HG02870 (cell line): ENCODE data around the gene CHAC1.

Experiments
- ATAC-seq: cut with Tn5 transposase; IDR thresholded peaks from one replicate; pipeline ENCODE4 v1.9.1; 2021; ENCODE audit warnings: mild to moderate bottlenecking, moderate library complexity; ENCODE audit not compliant: unreplicated experiment

CHAC1 gene

GRCh38 chr15:40923551-40923950 is 29.7 kb upstream of the CHAC1 start:
- no peak for ATAC-seq

- no peak for ATAC-seq
Measured at GRCh38 chr15:40925495-40925862, 27.8 kb upstream of the CHAC1 start.

- no peak for ATAC-seq
Measured at GRCh38 chr15:40925863-40926658, 27.2 kb upstream of the CHAC1 start.

GRCh38 chr15:40926659-40927494 is 26.4 kb upstream of the CHAC1 start:
- ATAC-seq = no peak

- no peak for ATAC-seq
Measured at GRCh38 chr15:40927495-40927872, 25.8 kb upstream of the CHAC1 start.

- ATAC-seq = no peak
Measured at GRCh38 chr15:40927873-40928806, 25.1 kb upstream of the CHAC1 start.

- ATAC-seq = no peak
Measured at GRCh38 chr15:40928821-40929659, 24.2 kb upstream of the CHAC1 start, which contains the start of gene DLL4. DLL4 (plus strand) TSS chr15:40929340; CDS start chr15:40929669, 329 bp downstream.

GRCh38 chr15:40929660-40930429 is 23.4 kb upstream of the CHAC1 start:
- ATAC-seq = no peak

DNA sequence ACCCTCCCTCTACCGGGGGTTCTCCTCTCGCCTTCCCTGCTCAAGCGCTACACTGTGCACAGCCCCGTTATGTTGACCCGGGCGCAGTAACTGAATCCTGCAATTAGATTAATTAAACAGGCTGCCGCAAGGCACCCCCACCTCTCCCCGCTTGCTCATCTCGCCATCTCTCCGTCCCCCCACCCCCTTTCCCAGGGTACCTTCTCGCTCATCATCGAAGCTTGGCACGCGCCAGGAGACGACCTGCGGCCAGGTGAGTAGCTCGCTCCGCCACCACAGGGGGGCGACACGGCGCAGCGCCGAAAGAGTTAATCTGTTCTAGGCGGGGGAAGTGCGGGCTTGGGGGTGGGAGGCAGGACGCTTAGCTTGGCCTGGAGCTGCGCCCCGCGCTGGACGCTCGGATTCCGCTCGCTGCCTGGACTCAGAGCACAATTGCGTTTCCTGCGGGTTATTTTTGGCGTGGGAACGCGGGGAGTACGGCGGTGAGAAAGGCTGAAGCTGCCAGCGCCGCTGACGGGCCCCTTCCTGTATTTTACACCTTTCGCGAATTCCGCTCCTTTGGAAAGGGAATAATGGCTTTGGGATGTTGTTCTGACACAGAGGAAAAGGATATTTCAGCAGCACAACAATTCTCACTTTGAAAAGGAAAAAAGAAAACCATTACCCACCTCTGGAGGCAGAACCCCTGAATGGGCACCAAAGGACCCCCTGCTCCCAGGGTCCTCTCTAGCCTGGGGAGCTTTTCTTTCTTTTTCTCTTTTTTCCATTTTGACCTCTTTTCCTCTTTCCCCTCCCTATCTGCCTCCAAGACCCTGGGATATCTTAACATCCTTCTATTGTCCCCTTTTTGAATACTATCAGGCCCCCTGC is 22.6 kb upstream of the CHAC1 start:
- no peak for ATAC-seq

- no peak for ATAC-seq
Measured at GRCh38 chr15:40931300-40932142, 21.8 kb upstream of the CHAC1 start.

DNA sequence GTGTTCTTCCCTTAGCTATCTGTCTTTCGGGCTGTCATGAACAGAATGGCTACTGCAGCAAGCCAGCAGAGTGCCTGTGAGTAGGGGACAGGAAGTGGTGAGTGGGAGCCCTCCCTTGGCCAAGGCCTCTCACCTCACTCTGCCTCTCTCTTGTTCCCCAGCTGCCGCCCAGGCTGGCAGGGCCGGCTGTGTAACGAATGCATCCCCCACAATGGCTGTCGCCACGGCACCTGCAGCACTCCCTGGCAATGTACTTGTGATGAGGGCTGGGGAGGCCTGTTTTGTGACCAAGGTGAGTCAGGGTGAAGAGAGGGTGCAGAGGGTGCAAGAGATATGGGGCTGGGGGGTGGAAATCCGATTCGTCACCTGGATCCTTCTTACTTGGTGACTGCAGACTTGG is 21.1 kb upstream of the CHAC1 start:
- ATAC-seq = no peak

GRCh38 chr15:40932649-40933516 is 20.4 kb upstream of the CHAC1 start:
- ATAC-seq = no peak

DNA sequence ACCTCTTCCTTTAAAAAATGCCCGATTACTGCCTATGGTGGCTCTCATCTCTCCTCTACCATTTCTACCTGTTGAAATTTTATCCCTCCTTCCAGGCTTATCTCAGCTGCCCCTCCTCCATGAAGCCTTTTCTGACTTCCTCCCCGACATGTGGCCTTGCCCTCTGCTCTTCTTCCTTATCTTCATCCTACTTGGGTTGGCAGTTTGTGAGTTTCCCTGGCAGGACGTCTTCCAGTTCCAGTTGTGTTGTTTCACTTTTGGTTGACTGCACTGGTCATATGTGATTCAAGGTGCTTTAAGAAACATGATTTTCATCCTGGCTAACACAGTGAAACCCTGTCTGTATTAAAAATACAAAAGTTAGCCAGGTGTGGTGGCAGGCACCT is 19.8 kb upstream of the CHAC1 start:
- ATAC-seq = no peak

DNA sequence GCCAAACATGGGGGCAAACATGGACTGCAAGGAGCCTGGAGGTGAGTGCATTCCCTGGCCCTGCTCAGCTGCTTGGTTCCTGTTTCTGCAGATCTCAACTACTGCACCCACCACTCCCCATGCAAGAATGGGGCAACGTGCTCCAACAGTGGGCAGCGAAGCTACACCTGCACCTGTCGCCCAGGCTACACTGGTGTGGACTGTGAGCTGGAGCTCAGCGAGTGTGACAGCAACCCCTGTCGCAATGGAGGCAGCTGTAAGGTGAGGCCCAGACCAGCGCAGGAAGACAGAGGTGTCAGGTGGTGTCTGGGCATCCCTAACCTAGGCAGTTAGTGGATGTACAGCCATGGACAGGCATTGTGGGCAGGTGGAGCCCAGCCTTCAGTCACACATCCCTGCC is 18.8 kb upstream of the CHAC1 start:
- no peak for ATAC-seq

DNA sequence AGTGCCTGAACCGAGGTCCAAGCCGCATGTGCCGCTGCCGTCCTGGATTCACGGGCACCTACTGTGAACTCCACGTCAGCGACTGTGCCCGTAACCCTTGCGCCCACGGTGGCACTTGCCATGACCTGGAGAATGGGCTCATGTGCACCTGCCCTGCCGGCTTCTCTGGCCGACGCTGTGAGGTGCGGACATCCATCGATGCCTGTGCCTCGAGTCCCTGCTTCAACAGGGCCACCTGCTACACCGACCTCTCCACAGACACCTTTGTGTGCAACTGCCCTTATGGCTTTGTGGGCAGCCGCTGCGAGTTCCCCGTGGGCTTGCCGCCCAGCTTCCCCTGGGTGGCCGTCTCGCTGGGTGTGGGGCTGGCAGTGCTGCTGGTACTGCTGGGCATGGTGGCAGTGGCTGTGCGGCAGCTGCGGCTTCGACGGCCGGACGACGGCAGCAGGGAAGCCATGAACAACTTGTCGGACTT is 17.0 kb upstream of the CHAC1 start:
- no peak for ATAC-seq
